ENCODE results near the gene ERH.

The ERH gene

DNA sequence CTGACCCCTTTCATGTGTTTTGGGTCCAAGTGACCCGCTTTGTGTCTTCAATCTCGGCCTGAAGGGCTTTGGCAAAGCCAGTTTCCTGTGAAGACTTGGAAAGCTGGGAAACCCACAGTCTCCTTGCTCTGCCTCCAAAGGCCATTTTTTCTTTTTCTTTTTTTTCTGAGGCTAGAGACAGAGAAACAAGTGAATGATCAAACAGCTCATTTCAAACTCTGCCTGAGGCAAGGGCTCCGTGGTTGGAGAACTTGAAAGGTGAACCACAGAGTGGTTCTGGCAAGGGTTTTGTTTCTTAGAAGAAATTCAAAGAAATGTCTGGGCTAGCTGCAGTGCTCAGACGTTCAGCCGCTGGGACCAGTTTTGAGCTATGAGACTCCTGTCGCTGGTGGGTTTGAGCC, 62.7 kb downstream of the ERH start:
- DNase-seq, result peak in 5 of 42 donors; percentile 20 to 59 (median 41)
- intact Hi-C loops (cut with DNase I), result no loop called here

DNA sequence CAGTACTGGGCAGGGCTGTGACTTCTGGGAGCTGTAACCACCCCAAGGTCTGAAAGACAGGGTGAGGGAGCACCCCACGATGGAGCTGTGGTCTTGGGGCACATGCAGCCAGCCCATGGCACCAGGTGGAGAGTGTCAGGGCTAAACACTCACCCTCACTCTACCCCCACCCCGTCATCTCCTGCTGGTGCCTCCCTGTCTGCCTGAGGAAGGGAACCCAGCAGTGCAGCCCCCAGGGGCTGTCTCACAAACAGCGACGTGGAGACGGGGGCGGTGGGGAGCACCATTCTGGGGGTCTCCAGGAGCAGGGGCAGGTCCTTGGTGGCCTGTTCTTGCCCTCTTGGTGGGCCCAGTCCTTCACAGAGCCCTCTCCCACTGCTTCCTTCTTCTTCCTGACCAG, 63.5 kb downstream of the ERH start:
- no peak for DNase-seq
- intact Hi-C loops (cut with DNase I), result no loop called here

DNA sequence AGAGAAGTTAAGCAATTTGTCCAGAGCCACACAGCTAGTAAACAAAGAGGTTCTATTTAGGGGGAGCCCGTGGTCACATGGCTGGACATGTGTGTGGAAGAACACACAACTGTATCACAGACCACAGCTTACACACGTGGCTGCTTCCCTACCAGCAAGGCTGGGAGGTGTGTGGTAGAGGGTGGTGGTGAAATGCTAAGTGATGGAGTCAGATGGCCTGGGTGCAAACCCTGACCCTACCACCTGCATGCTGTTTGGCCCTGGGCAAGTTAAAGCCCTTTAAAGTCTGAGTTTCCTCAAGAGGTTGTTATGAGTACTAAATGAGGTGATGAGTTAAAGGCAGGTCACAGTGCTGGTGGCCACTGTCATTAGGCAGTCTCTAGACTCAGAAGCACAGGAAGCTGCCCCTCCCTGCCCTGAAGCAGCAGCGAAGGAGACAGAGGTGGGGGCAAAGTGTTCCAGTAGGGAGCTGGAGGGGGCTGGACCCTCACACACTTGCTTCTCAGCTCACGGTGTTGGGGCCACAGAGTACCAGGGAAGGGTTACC, 64.2 kb downstream of the ERH start:
- intact Hi-C loops (cut with DNase I), result no loop called here
- no peak for DNase-seq

DNA sequence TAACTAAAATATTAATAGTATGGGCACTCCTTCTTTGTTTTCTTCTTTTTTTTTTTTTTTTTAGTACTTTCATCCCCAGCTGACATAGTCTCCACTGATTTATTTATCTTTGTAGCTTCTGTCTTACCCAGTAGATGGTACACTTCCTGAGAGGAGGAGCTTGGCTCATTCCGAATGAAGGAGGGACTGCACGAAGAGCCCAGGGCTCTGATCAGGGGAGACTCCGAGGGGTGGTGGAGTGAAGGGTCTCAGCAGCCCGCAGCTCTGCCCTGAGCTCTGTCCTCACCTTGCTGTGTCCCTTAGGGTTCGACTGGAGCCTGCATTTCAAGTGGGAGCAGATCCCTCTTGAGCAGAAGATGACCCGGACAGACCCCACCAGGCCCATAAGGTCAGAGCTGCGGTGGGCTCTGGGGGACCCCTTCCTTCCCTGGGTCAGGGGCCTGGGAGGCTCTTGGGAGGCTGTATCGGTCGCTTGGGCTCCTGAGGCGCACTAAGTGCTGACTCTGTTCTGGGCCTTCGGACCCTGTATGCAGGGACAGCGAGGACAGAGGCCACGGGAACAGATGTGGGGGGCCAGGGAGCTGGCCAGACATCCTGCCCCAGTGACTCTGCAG, 65.2 kb downstream of the ERH start:
- DNase-seq, result no peak

DNA sequence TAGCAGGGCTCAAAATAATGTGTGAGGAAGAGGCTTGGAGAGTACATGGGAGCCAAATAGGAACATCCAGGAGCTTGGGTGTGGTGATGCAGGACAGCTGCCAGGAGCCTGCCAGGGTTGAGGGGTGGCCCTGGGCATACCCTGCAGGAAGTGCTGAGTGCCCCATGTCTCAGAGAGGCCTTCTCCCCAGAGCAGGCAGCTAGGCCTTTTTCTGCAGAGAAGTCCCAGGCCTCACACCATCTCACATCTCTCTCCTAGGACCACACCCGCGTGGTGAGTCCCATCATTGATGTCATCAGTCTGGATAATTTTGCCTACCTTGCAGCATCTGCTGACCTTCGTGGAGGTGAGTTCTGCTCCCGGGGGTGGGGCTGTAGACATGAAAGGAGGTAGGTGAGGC, 66.9 kb downstream of the ERH start:
- intact Hi-C loops (cut with DNase I), result no loop called here
- DNase-seq, result no peak

More for the DNA sequence above, 65.2 kb downstream of the ERH start:
- intact Hi-C loops (cut with DNase I), result no loop called here

All from head of caudate nucleus (tissue), 42 donors.